Activated naive CD8-positive, alpha-beta T cell (primary cell): Measurements from ENCODE around the gene PPY.
"Not testable (repeated sequence)": the region's sequence is repeated elsewhere in the genome, so short reads cannot be mapped to it uniquely, and the experiment has no call there.

Experiments used
- H3K27ac Mint-ChIP-seq: one replicate; pipeline ENCODE4 v1.8.0; 2021; ENCODE audit warnings: mixed read lengths
- H3K27me3 Mint-ChIP-seq: one replicate; pipeline ENCODE4 v1.8.0; 2021; ENCODE audit warnings: mixed read lengths
- H3K36me3 Mint-ChIP-seq: one replicate; pipeline ENCODE4 v1.8.0; 2021; ENCODE audit warnings: mixed read lengths
- H3K4me1 Mint-ChIP-seq: one replicate; pipeline ENCODE4 v1.8.0; 2021; ENCODE audit warnings: low read depth, mixed read lengths
- H3K4me3 Mint-ChIP-seq: one replicate; pipeline ENCODE4 v1.8.0; 2021; ENCODE audit warnings: mild to moderate bottlenecking, mixed read lengths
- H3K9me3 Mint-ChIP-seq: one replicate; pipeline ENCODE4 v1.8.0; 2021; ENCODE audit warnings: low read depth, mixed read lengths

Gene PPY

DNA sequence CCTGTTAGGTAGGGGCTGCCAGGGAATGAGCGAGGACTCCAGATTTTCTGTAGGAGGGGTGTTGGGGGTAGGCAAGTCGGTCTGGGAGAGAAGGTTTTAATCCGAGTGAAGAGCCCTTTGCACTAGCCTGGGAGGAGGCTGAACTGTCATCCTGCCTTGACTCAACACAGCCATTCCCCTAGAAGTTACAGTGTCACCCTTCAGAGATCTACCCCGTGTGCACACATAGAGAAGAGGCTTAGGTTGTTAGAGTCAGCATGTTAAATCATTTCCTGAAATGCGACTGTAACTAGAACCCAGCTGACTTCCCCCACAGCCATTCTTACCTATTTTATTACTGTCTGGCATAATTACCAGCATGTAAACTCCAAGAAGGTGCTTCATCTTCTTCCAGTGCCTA, 14.3 kb downstream of the PPY start:
- Mint-ChIP-seq H3K4me1 (peaks cover 24% of the 10 kb centered on the region), H3K27ac (peak overlapping the region; percentile 84), H3K4me3 (peak overlapping the region; percentile 83)
- not testable (repeated sequence) for H3K36me3 Mint-ChIP-seq, H3K9me3 Mint-ChIP-seq, H3K27me3 Mint-ChIP-seq

DNA sequence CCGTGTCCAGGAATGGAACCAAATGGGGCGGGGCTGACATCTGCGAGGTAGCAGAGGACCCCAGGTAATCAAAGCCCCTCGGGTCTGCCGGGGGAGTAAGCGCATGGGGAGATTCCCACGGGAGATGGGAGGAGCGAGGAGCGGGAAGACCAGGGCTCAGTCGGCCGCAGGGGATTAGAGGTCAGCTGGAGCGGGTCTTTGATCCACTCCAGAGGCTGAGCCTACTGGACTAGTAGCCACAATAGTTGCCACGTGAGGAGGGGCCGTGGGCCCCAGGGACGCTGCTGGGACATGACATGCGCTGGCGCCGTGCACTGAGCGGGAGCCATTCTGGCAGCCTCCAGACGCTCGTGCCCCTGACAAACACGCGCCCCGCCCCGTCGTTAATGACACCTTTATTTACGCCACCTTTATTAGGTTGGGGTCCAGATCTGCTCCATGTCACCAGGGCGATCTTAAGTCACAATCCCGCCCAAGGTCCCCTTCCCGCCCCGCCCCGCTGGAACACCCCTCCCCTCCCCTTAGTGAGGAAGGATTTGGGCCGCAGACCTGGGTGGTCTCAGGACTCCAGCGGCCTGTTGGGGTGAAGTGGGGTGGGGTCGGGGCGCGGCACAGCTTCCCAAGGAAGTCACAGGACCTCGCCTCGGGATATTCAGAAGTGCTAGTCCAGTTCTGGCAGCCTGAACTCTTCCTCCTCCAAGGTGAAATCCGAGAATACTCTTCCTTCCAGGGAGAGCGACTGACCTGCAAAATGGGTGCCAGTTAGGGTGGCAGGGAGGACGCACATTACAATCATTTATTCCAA, 15.0 kb downstream of the PPY start:
- H3K27me3 Mint-ChIP-seq: no peaks in the 10 kb centered on the region
- no peaks in the 10 kb centered on the region for H3K9me3 Mint-ChIP-seq
- peak overlapping the region; percentile 83 for H3K4me3 Mint-ChIP-seq
- H3K27ac Mint-ChIP-seq: peak overlapping the region; percentile 84
- H3K36me3 Mint-ChIP-seq: no peaks in the 10 kb centered on the region
- peaks cover 24% of the 10 kb centered on the region for H3K4me1 Mint-ChIP-seq

DNA sequence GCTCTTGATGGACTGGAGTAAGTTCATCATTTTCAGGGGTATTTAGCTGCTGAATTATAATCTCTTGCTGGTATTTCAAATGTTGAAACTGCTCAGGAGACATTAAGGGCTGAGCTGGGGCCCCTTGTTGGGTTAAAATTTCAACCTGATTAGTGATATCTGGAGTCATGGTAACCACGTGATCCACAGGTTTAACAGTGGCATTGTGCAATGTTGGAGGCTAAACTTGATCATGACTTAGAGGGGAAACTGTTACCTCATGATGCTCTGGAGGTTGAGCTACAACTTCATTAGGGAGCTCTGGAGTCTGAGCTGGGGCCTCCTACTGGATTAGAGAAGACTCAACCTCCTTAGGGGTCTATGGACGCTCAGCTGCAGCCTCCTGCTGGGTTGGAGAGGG, 17.7 kb downstream of the PPY start:
- no peak overlapping the region for H3K4me3 Mint-ChIP-seq
- H3K36me3 Mint-ChIP-seq: no peaks in the 10 kb centered on the region
- H3K27me3 Mint-ChIP-seq: no peaks in the 10 kb centered on the region
- no peak overlapping the region for H3K27ac Mint-ChIP-seq
- peaks cover 21% of the 10 kb centered on the region for H3K4me1 Mint-ChIP-seq
- no peaks in the 10 kb centered on the region for H3K9me3 Mint-ChIP-seq

DNA sequence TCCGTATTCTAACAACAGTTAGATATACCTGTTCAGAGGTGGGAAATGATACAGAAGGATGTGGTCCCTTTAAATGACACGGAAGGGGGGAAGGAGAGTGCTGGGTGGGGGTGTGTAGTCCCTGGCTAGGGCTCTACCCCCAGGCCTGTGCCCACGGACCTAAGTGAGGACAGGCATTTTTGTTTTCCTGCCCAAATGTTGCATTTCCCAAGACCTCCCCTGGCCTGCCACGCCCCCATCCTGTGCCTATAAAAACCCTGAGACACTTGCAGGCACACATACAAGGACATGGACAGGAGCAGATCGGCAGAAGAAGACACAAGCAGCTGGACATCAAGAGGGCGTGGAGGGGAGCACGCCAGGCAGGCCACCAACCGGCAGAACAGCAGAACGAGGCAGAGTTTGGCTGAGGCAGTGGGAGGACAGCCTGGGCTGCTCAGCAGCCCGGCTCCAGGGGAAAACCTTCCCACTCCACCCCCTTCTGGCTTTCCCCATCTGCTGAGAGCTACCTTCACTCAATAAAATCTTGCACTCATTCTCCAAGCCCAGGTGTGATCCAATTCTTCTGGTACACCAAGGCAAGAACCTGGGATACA, 21.7 kb downstream of the PPY start:
- no peak overlapping the region for H3K4me3 Mint-ChIP-seq
- H3K9me3 Mint-ChIP-seq: no peaks in the 10 kb centered on the region
- H3K36me3 Mint-ChIP-seq: no peaks in the 10 kb centered on the region
- peaks cover 13% of the 10 kb centered on the region for H3K4me1 Mint-ChIP-seq
- no peaks in the 10 kb centered on the region for H3K27me3 Mint-ChIP-seq
- no peak overlapping the region for H3K27ac Mint-ChIP-seq

DNA sequence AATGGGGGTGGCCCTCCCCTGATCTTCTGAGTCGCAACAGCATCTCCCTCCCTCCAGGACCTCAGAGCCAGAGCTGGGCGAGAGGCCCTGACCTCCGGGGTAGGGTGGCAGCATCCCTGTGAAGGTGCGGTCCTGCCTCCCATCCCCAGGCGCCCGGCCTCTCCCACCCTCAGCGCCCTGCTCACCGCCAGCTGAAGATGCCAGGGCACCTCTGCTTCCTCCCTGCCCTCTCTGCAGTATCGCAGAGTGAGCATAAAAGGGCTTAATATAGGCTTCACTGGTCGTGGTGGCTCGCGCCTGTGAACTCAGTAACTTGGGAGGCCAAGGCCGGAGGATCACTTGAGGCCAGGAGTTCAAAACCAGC, 24.3 kb downstream of the PPY start:
- no peaks in the 10 kb centered on the region for H3K9me3 Mint-ChIP-seq
- H3K36me3 Mint-ChIP-seq: no peaks in the 10 kb centered on the region
- H3K4me3 Mint-ChIP-seq: peak overlapping the region; percentile 74
- H3K27ac Mint-ChIP-seq: peak overlapping the region; percentile 55
- no peaks in the 10 kb centered on the region for H3K27me3 Mint-ChIP-seq
- peaks cover 14% of the 10 kb centered on the region for H3K4me1 Mint-ChIP-seq

DNA sequence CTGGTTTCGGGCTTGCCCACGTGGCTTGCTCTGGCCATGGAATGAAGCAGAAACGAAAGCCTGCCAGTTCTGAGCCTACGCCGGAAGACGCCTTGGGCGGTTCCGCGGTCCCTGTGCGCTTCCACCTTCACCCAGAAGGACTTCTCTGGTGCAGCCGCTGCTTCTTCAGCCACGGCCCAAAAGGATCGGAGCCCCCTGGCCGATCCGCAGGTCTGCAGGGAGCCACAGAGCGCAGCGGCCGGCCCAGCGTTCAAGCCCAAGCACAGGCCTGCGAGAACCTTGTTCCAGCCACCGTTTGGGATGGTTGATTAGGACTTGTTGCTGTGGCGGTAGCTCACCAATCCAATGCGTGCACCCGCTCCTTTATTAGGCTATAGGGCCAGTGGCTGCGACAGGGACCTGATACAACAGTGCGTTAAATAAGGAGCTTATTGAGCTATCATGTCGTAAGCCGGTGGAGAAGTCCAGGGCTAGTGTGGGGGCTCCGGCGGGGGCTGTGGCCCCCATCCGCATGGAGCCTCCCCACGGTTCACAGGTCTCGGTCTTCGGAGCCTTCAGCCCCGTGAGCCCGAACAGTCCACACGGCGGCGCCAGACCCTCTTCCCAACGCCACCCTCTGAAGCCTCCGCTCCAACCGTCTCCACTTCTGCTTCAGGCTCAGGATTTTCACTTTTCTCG, 24.8 kb downstream of the PPY start:
- no peaks in the 10 kb centered on the region for H3K9me3 Mint-ChIP-seq
- no peaks in the 10 kb centered on the region for H3K36me3 Mint-ChIP-seq
- no peaks in the 10 kb centered on the region for H3K27me3 Mint-ChIP-seq
- H3K27ac Mint-ChIP-seq: peak overlapping the region; percentile 55
- peak overlapping the region; percentile 74 for H3K4me3 Mint-ChIP-seq
- peaks cover 14% of the 10 kb centered on the region for H3K4me1 Mint-ChIP-seq

DNA sequence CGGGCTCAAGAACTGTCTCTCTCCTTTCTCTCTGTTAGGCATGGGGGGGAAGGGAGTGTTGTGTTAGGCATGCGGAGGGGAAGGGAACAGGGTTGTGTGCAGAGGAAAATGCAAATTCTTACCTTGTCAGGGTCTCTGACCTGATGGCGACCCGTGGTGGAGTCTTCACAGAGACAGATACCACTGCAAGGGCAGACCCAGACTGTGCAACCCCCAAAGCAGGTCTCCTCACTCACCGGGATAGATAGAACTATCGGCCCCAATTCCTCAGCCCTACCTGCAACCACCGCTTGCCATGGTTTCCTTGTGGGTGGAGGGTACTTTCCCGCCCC, 25.3 kb downstream of the PPY start:
- H3K36me3 Mint-ChIP-seq: no peaks in the 10 kb centered on the region
- no peaks in the 10 kb centered on the region for H3K27me3 Mint-ChIP-seq
- no peaks in the 10 kb centered on the region for H3K9me3 Mint-ChIP-seq
- peak overlapping the region; percentile 55 for H3K27ac Mint-ChIP-seq
- H3K4me3 Mint-ChIP-seq: peak overlapping the region; percentile 74
- peaks cover 14% of the 10 kb centered on the region for H3K4me1 Mint-ChIP-seq

DNA sequence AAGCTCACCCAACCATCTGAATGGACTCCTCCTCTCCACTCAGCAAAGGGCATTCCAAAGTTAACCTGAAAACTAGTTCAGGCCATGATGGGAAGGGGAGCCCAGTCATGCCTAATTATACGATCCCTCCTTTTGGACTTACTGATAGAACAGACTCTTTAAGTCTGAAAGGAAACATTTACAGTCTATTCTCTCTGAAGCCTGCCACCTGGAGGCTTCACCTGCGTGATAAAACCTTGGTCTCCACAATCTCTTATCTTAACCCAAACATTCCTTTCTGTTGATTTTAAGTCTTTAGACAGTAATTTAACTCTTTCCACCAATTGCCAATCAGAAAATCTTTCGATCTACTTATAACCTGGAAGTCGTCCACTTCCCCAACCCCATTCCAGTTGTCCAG, 25.9 kb downstream of the PPY start:
- peak overlapping the region; percentile 74 for H3K4me3 Mint-ChIP-seq

DNA sequence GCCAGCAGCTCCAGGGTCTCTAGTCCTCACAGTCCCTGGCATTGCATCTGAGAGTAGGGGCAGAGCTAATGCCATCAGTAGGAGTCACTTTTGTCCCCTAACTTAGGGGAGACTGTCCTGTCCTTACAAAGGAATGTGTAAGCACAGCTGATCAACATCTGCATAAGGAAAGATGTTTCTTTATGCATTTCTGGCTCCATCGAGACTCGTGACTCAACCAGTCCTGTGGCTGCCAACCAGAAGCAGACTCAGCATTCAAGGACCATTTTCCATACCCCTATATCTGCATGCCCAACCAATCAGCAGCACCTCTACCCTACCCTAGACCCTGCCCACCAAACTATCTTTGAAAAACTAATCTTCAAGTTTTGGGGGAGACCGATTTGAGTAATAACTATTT, 26.7 kb downstream of the PPY start:
- Mint-ChIP-seq H3K36me3 (no peaks in the 10 kb centered on the region), H3K4me3 (no peak overlapping the region), H3K27me3 (no peaks in the 10 kb centered on the region), H3K4me1 (peaks cover 14% of the 10 kb centered on the region), H3K9me3 (no peaks in the 10 kb centered on the region), H3K27ac (no peak overlapping the region)

More for the DNA sequence above, 25.9 kb downstream of the PPY start:
- no peak overlapping the region for H3K27ac Mint-ChIP-seq
- peaks cover 14% of the 10 kb centered on the region for H3K4me1 Mint-ChIP-seq
- H3K9me3 Mint-ChIP-seq: no peaks in the 10 kb centered on the region
- no peaks in the 10 kb centered on the region for H3K36me3 Mint-ChIP-seq
- no peaks in the 10 kb centered on the region for H3K27me3 Mint-ChIP-seq

DNA sequence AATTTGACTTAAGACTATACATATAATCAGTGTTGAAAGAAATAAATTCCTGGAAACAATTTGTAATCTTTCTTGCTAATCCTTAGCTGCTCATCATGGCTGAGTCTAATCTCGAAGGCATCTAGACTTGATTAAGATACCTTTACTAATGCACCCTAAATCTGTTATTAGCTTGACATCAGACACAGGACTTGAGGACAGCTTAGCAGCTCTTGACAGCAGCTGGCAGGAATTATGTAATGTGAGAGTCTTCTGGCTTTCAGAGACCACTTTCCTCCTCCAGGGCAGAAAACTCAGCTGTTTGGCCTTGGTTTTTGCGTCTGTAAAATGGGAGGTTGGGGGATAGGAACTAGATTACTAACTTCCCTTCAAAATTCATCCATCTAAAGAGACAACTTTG, 27.8 kb downstream of the PPY start:
- Mint-ChIP-seq H3K9me3 (no peaks in the 10 kb centered on the region), H3K27ac (no peak overlapping the region), H3K36me3 (no peaks in the 10 kb centered on the region), H3K27me3 (no peaks in the 10 kb centered on the region), H3K4me1 (peaks cover 15% of the 10 kb centered on the region), H3K4me3 (no peak overlapping the region)

DNA sequence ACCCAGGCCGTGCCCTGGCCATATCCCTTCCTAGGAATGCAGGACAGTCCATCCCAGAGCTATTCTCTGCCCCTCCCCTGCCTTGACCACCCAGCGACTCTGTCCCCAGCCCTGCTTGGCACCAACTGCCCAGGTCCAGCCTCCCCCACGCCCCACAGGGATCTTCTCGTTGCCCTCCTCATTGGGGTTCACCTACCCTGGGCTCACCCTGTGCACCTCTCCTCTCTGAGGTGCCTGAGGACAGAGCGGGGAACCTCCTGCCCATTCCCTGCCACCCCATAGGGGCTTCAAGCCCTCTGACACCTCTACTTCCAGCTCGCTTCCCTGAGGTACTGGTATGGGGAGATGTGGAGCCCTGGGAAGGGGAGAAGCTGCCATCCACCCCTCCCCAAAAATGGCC, 28.7 kb downstream of the PPY start:
- no peak overlapping the region for H3K27ac Mint-ChIP-seq
- no peaks in the 10 kb centered on the region for H3K27me3 Mint-ChIP-seq
- peaks cover 15% of the 10 kb centered on the region for H3K4me1 Mint-ChIP-seq
- no peaks in the 10 kb centered on the region for H3K36me3 Mint-ChIP-seq
- H3K4me3 Mint-ChIP-seq: no peak overlapping the region
- H3K9me3 Mint-ChIP-seq: no peaks in the 10 kb centered on the region

DNA sequence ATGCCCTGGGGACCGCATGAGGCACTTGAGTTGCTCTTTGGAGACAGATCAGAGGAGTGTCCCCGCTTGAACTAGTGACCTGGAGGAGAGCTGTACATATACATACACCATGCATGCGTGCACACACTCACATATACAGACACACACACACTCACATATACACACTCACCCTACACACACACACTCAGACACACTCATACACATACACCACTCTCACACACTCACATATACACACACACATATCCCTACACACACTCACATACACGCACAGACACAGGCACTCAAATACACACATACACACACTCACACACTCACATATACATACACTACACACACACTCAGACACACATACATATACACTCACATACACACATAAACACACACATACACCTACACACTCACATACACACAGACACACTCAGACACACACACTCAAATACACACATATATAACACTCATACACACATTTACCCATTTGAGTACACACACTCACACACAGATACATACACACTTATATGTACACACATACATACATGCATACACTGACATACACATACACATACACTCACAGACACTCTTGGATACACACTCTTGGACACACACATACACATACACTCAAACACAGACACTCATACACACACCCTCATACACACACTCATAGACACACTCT, 29.5 kb downstream of the PPY start:
- H3K4me3 Mint-ChIP-seq: no peak overlapping the region
- H3K36me3 Mint-ChIP-seq: no peaks in the 10 kb centered on the region
- H3K9me3 Mint-ChIP-seq: no peaks in the 10 kb centered on the region
- H3K27ac Mint-ChIP-seq: no peak overlapping the region
- H3K27me3 Mint-ChIP-seq: no peaks in the 10 kb centered on the region
- H3K4me1 Mint-ChIP-seq: peaks cover 18% of the 10 kb centered on the region

DNA sequence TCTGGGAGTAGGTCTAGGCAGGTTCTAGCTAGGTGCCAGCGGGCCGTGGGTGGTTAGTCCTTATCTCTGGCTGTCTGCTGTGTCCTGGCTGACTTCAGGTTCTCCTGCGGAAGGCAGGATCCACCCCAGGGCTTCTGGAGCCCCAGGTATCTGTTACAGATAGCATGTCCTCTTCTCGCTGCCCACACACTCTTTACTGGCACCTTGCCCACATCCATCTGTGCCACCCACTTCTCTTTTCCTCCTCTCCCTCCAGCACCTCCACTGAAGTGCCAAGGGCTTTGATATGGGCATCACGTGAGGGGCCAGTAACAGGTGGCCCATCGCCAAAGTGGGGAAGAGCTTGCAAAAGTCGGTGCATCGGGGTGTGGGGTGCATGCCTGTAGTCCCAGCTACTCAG, 30.4 kb downstream of the PPY start:
- Mint-ChIP-seq H3K27me3 (no peaks in the 10 kb centered on the region), H3K27ac (no peak overlapping the region), H3K4me3 (no peak overlapping the region), H3K9me3 (no peaks in the 10 kb centered on the region), H3K4me1 (peaks cover 17% of the 10 kb centered on the region), H3K36me3 (no peaks in the 10 kb centered on the region)

DNA sequence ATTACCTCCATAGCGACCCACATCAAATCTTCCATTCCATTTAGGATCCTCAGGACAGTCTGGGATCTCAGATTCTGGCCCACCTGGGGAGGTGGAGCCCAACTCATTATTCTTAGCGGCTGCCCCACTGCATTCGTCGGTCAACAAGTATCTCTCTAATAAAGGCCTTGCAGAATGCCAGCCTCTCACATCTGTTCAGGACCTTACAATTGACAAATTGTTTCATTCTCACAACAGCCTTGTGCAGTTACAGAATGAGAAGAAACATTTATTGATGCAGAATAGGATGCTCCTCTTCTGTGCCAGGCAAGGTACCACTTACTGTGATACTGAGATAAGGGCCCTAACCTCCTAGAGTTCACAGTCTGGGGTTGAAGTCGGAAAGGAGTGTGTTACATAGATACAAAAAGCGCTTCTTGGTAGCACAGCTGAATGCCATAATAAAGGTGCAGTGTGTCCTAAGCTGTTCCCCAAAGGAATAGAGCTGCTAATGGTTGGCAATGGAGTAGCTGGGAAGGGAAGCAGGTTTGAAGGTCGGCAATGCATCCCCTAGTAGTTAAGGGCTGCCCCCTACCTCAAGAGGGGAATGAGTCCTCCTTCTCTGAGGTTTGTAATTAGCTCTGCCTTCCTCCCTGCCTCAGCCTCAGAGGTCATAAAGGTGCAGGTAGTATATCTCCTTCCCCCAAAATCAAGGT, 32.6 kb downstream of the PPY start:
- Mint-ChIP-seq H3K27ac (no peak overlapping the region), H3K9me3 (no peaks in the 10 kb centered on the region), H3K27me3 (no peaks in the 10 kb centered on the region), H3K36me3 (no peaks in the 10 kb centered on the region), H3K4me1 (peaks cover 14% of the 10 kb centered on the region), H3K4me3 (no peak overlapping the region)
